HepG2 (cell line): ENCODE results near the gene RPS14. TPM values are rescaled to one million over a fixed set of nuclear protein-coding genes. Genes with fewer than 3 reads are reported as not detected.

Experiments
- CSRNP2 ChIP-seq: sonication (generic); formaldehyde crosslinking; conservative IDR thresholded peaks from 2 replicates; pipeline ENCODE4 v1.8.0; 2022; ENCODE audit warnings: low read depth, missing genetic modification reagents
- ERF ChIP-seq: IDR thresholded peaks from 2 replicates; pipeline ENCODE4 v1.6.1; 2018; ENCODE audit warnings: missing biosample characterization, missing genetic modification reagents
- GATA4 ChIP-seq: sonication (generic); IDR thresholded peaks from 2 replicates; pipeline ENCODE4 v1.6.1; 2016; ENCODE audit warnings: antibody characterized with exemption, low read depth, borderline replicate concordance
- GTF2F1 ChIP-seq: fragments of 150-350 bp; IDR thresholded peaks from 2 replicates; pipeline ENCODE4 v1.6.1; 2014; ENCODE audit warnings: low read length
- HMG20A ChIP-seq: IDR thresholded peaks from 2 replicates; pipeline ENCODE4 v1.6.1; 2016; ENCODE audit warnings: borderline replicate concordance
- KAT8 ChIP-seq: IDR thresholded peaks from 2 replicates; pipeline ENCODE4 v1.6.1; 2016; ENCODE audit warnings: missing genetic modification reagents, missing compliant biosample characterization
- NFIC ChIP-seq: IDR thresholded peaks from 2 replicates; pipeline ENCODE4 v1.6.1; 2012; ENCODE audit warnings: mild to moderate bottlenecking, low read length, inconsistent platforms
- NKX3-1 ChIP-seq: sonication (generic); formaldehyde crosslinking; IDR thresholded peaks from 2 replicates; pipeline ENCODE4 v1.5.0; 2020; ENCODE audit warnings: missing genetic modification reagents
- NONO ChIP-seq, 2 experiments: fragments of 450-650 bp in 1 of 2; sonication (generic) in 1 of 2; formaldehyde crosslinking in 1 of 2; IDR thresholded peaks in 1 of 2; conservative IDR thresholded peaks in 1 of 2; 2 replicates each; pipeline versions ENCODE4 v1.6.1 to v1.8.0; 2017 to 2022; ENCODE audit warnings: mild to moderate bottlenecking in 1 of 2, missing genetic modification reagents in 1 of 2, moderate library complexity in 1 of 2
- PPARG ChIP-seq: conservative IDR thresholded peaks from 2 replicates; pipeline ENCODE4 v1.6.1; 2016; ENCODE audit warnings: missing biosample characterization, missing genetic modification reagents
- RBM39 ChIP-seq: fragments of 200-400 bp; formaldehyde crosslinking; IDR thresholded peaks from one replicate; pipeline ENCODE4 v1.6.1; 2018; ENCODE audit warnings: antibody characterized with exemption, mild to moderate bottlenecking, low read depth, low read length; ENCODE audit not compliant: poor library complexity, severe bottlenecking
- RFXANK ChIP-seq: IDR thresholded peaks from 2 replicates; pipeline ENCODE4 v1.6.1; 2016
- SMAD3 ChIP-seq: sonication (generic); formaldehyde crosslinking; IDR thresholded peaks from 2 replicates; pipeline ENCODE4 v1.4.0; 2020; ENCODE audit warnings: missing genetic modification reagents
- SP5 ChIP-seq: IDR thresholded peaks from 2 replicates; pipeline ENCODE4 v1.6.1; 2016; ENCODE audit warnings: low read depth, borderline replicate concordance
- ZBTB8A ChIP-seq: sonication (generic); formaldehyde crosslinking; IDR thresholded peaks from 2 replicates; pipeline ENCODE4 v1.4.0; 2020; ENCODE audit warnings: mild to moderate bottlenecking, low read depth, missing genetic modification reagents, borderline replicate concordance
- ZEB1 ChIP-seq: IDR thresholded peaks from 2 replicates; pipeline ENCODE4 v1.6.1; 2012; ENCODE audit warnings: mild to moderate bottlenecking, low read depth, inconsistent platforms; ENCODE audit not compliant: insufficient replicate concordance
- ZNF160 ChIP-seq: sonication (generic); formaldehyde crosslinking; IDR thresholded peaks from 2 replicates; pipeline ENCODE4 v1.8.0; 2022; ENCODE audit warnings: mild to moderate bottlenecking, inconsistent platforms, missing genetic modification reagents
- ZNF589 ChIP-seq: sonication (generic); formaldehyde crosslinking; conservative IDR thresholded peaks from 2 replicates; pipeline ENCODE4 v1.8.0; 2022; ENCODE audit warnings: mild to moderate bottlenecking, moderate library complexity, missing genetic modification reagents
- ZNF619 ChIP-seq: sonication (generic); formaldehyde crosslinking; IDR thresholded peaks from 2 replicates; pipeline ENCODE4 v1.4.0; 2020; ENCODE audit warnings: mild to moderate bottlenecking, missing genetic modification reagents
- ZNF678 ChIP-seq: sonication (generic); formaldehyde crosslinking; IDR thresholded peaks from 2 replicates; pipeline ENCODE4 v1.4.0; 2020; ENCODE audit warnings: mild to moderate bottlenecking, missing genetic modification reagents
- polyA plus RNA-seq, 8 experiments: library from polyadenylated mRNA; depleted of rRNA in 3 of 8; stranded (reverse) in 7 of 8; unstranded in 1 of 8; fragments of >200 nt; fragmentation: Illumina TruSeq in 4 of 8; extraction: Trizol in 4 of 8; gene quantifications; 2 replicates each; pipeline versions ENCODE4 v1.2.1 to v1.2.3, GENCODE V29; 2011 to 2016; ENCODE audit warnings: low read depth in 4 of 8, missing spikeins in 1 of 8, mixed read lengths in 1 of 8; ENCODE audit not compliant: insufficient read depth in 1 of 8
- total RNA-seq, 5 experiments: library from RNA; depleted of rRNA; stranded (reverse); fragments of >200 nt; fragmentation: Illumina TruSeq; extraction: Trizol; gene quantifications; 2 replicates each; pipeline ENCODE4 v1.2.3, GENCODE V29; 2016; ENCODE audit warnings: low read depth in 1 of 5
- TF ChIP-seq, protein P1 (sequence below): sonication (generic); formaldehyde crosslinking; IDR thresholded peaks from 2 replicates; pipeline ENCODE4 v1.9.0; 2022; ENCODE audit warnings: low read depth, missing genetic modification reagents
- TF ChIP-seq, protein P2 (sequence below): sonication (generic); formaldehyde crosslinking; IDR thresholded peaks from 2 replicates; pipeline ENCODE4 v1.9.0; 2021; ENCODE audit warnings: missing genetic modification reagents, mild to moderate bottlenecking, borderline replicate concordance
- TF ChIP-seq, protein P3 (sequence below): sonication (generic); formaldehyde crosslinking; IDR thresholded peaks from 2 replicates; pipeline ENCODE4 v1.5.1; 2020; ENCODE audit warnings: mild to moderate bottlenecking, moderate library complexity, missing genetic modification reagents
- TF ChIP-seq, protein P4 (sequence below): IDR thresholded peaks from 2 replicates; pipeline ENCODE4 v1.6.1; 2012; ENCODE audit warnings: inconsistent platforms

The RPS14 gene
- total and polyA plus RNA-seq, 2 of the 13 experiments (the other 11 are each of a cell fraction or from before 2014, with no cell fraction given): 2,116 to 3,295 TPM

GRCh38 chr5:150485693-150486401 lies 36.3 kb upstream of the RPS14 start (continued):
- TF ChIP-seq ZNF589 (CRISPR knock-in tag) (0 out of 2 replicates have a peak, but pooled peaks have one; percentile 44), ZEB1 (no peak), GATA4 (no peak), CSRNP2 (CRISPR knock-in tag) (no peak), RFXANK (CRISPR knock-in tag) (no peak), GTF2F1 (no peak), KAT8 (no peak), PPARG (CRISPR knock-in tag) (peak; percentile 41; the same call in 1 of the 2 replicates), ERF (no peak), NFIC (no peak), SMAD3 (CRISPR knock-in tag) (no peak), NKX3-1 (CRISPR knock-in tag) (no peak), NONO (IDR thresholded peaks at IDR 0.05) (no peak), NONO (CRISPR knock-in tag; conservative IDR thresholded peaks at IDR 0.05) (no peak), ZBTB8A (CRISPR knock-in tag) (no peak), ZNF619 (no peak; the same call in 1 of the 2 replicates), SP5 (CRISPR knock-in tag) (no peak), ZNF160 (CRISPR knock-in tag) (no peak), RBM39 (no peak), ZNF678 (no peak), HMG20A (CRISPR knock-in tag) (no peak)
- TF ChIP-seq, protein P1, sequence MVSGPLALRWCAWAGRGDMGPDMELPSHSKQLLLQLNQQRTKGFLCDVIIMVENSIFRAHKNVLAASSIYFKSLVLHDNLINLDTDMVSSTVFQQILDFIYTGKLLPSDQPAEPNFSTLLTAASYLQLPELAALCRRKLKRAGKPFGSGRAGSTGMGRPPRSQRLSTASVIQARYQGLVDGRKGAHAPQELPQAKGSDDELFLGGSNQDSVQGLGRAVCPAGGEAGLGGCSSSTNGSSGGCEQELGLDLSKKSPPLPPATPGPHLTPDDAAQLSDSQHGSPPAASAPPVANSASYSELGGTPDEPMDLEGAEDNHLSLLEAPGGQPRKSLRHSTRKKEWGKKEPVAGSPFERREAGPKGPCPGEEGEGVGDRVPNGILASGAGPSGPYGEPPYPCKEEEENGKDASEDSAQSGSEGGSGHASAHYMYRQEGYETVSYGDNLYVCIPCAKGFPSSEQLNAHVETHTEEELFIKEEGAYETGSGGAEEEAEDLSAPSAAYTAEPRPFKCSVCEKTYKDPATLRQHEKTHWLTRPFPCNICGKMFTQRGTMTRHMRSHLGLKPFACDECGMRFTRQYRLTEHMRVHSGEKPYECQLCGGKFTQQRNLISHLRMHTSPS: no peak; the same call in 1 of the 2 replicates
- TF ChIP-seq, protein P2, sequence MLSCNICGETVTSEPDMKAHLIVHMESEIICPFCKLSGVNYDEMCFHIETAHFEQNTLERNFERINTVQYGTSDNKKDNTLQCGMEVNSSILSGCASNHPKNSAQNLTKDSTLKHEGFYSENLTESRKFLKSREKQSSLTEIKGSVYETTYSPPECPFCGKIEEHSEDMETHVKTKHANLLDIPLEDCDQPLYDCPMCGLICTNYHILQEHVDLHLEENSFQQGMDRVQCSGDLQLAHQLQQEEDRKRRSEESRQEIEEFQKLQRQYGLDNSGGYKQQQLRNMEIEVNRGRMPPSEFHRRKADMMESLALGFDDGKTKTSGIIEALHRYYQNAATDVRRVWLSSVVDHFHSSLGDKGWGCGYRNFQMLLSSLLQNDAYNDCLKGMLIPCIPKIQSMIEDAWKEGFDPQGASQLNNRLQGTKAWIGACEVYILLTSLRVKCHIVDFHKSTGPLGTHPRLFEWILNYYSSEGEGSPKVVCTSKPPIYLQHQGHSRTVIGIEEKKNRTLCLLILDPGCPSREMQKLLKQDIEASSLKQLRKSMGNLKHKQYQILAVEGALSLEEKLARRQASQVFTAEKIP: no peak
- TF ChIP-seq, protein P3, sequence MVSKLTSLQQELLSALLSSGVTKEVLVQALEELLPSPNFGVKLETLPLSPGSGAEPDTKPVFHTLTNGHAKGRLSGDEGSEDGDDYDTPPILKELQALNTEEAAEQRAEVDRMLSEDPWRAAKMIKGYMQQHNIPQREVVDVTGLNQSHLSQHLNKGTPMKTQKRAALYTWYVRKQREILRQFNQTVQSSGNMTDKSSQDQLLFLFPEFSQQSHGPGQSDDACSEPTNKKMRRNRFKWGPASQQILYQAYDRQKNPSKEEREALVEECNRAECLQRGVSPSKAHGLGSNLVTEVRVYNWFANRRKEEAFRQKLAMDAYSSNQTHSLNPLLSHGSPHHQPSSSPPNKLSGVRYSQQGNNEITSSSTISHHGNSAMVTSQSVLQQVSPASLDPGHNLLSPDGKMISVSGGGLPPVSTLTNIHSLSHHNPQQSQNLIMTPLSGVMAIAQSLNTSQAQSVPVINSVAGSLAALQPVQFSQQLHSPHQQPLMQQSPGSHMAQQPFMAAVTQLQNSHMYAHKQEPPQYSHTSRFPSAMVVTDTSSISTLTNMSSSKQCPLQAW: no peak
- TF ChIP-seq, protein P4, sequence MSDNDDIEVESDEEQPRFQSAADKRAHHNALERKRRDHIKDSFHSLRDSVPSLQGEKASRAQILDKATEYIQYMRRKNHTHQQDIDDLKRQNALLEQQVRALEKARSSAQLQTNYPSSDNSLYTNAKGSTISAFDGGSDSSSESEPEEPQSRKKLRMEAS: peak; percentile 75; the same call in 1 of the 2 replicates
